HG02970 (cell line): Measurements from ENCODE around the gene PIK3AP1.

Source experiments
- ATAC-seq: cut with Tn5 transposase; IDR thresholded peaks from one replicate; pipeline ENCODE4 v1.9.1; 2021; ENCODE audit warnings: mild to moderate bottlenecking, moderate library complexity, moderate number of reproducible peaks; ENCODE audit not compliant: unreplicated experiment, low FRiP score

The PIK3AP1 gene

GRCh38 chr10:96646751-96647166 is 73.6 kb downstream of the PIK3AP1 start:
- no peak for ATAC-seq

- ATAC-seq = no peak
These were observed 74.0 kb downstream of the PIK3AP1 start for GRCh38 chr10:96646301-96646700.

- ATAC-seq = no peak
These were observed 75.1 kb downstream of the PIK3AP1 start for GRCh38 chr10:96645191-96645721.

- ATAC-seq = no peak
These were observed 76.4 kb downstream of the PIK3AP1 start for GRCh38 chr10:96643920-96644319.

GRCh38 chr10:96642973-96643372 is 77.3 kb downstream of the PIK3AP1 start:
- no peak for ATAC-seq

DNA sequence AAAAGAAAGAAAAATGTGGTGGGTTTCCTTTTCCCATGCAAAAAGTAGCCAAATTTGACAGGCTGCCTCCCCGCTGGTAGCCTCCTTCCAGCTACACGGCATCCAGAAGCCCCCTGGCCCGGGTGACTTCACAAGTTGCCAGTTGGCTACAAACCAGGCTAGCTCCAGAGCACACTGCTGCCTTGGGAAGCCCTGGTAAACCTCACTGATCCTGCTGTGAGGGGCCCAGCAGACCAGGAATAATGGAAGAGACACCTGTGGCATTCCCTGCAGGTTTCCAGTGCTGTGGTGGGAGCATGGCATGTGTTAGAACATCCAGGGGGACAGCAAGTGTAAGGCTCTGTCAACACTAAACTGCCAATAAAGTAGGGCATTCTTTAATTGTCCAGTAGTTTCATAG is 77.8 kb downstream of the PIK3AP1 start:
- no peak for ATAC-seq

GRCh38 chr10:96641396-96642295 is 78.7 kb downstream of the PIK3AP1 start:
- no peak for ATAC-seq

DNA sequence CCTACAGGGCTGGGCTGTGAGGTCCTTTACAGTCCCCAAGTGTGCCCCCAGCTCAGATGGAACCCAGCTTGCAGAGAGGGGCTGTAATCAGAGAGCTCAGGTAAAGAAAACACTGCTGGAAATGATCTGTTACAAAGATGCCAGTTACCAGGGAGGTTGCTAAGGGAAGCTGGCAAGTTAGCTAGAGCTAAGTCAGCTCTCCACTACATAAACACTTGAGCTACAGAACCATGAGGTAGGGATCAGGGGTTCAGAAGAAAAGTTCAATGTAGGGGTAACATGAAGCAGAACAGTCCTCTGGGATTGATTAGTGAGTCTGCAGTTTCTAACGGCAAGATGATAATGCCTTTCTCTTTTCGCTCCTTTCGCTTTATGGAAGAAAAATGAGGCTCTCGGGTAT is 80.4 kb downstream of the PIK3AP1 start:
- ATAC-seq = no peak

GRCh38 chr10:96638696-96639095 is 81.6 kb downstream of the PIK3AP1 start:
- ATAC-seq = no peak

DNA sequence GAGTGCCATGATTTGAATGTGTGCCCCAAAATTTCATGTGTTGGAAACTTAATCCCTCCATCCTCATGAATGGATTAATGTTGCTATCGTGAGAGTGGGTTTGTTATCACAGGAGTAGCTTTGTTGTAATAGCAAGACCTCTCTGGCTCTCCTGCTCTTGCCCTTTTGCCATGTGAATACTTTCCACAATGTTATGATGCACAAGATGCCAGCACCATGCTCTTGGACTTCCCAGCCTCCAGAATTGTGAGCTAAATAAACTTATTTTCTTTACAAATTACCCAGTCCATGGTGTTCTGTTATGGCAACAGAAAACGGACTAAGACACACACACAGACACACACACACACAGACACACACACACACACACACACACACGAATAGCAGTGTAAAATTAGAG is 82.2 kb downstream of the PIK3AP1 start:
- ATAC-seq = no peak

GRCh38 chr10:96637709-96638108 is 82.6 kb downstream of the PIK3AP1 start:
- ATAC-seq = no peak

- no peak for ATAC-seq
These were observed 83.8 kb downstream of the PIK3AP1 start for GRCh38 chr10:96636551-96636950.

GRCh38 chr10:96632974-96633710 is 87.2 kb downstream of the PIK3AP1 start:
- ATAC-seq = no peak

- ATAC-seq = no peak
These were observed 93.0 kb downstream of the PIK3AP1 start for GRCh38 chr10:96627292-96627691.

DNA sequence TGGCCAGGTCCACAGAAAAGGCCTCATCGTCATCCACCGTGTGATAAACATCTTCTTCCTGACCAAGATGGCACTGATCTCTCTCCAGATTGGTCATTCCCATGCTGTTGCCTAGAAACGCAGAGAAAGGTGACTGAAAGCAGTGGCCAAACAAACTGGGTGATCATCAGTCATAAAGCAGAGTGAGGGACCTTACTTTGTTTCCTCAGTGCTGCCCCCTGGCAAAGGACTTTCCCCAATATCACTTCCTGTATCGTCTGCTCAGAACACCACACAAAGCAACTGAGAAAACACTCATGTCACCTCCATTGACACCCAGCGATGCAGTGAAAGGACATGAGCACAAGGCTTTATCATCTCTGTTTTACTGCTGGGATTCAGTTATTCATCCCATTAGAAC is 93.5 kb downstream of the PIK3AP1 start:
- ATAC-seq = no peak

DNA sequence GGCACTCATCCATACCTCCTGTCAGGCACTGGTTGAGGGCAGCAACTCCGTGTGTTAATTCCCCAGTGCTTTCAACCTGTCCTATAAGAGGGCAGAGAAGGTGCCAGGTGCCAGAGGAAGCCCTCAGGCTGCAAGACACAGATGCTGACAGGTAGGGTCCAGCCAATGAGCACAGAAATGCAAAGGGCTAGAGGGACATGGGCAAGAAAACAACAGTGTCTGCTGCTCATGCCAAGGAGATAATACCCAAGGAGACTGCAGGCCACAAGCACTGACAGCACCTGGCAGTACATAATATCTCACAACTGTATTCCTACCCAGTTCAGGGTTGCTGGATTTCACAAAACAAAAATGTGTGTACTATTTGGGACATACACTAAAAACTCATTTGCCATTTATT is 95.1 kb downstream of the PIK3AP1 start:
- no peak for ATAC-seq

DNA sequence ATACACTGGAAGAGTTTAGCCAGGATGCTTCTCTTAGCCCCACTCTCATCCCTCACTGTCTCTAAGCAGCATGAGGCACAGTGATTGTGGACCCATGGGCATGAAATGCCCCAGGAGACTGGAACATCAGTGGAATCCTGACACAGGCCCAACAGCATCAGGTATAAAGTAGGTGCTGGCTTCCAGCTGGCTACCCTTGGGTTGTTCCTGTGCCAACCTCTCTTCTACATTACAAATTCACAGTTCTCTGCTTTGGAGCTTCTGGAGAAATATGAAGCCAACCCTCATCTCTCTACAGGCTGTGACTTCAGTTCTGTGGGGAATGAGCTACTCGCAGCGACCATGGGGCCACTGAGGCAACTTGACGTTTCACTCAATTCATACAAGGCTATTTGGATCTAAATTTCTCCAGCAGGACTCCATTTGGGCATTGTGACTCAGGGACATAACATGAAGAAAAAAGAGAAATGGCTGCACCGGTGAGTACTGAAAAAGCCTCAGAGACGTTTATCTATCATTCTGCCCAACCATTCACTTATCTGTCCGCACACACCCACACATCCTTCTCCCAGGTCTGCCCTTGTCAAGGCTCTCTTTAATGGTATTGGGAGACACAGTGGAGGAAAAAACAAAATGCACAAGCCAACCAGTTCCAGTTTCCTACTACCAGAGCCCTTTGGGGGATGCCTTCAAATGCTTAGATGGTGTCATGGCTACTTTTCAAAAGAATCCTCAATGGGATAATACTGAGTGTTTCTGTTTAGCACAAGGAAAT is 98.1 kb downstream of the PIK3AP1 start:
- no peak for ATAC-seq

DNA sequence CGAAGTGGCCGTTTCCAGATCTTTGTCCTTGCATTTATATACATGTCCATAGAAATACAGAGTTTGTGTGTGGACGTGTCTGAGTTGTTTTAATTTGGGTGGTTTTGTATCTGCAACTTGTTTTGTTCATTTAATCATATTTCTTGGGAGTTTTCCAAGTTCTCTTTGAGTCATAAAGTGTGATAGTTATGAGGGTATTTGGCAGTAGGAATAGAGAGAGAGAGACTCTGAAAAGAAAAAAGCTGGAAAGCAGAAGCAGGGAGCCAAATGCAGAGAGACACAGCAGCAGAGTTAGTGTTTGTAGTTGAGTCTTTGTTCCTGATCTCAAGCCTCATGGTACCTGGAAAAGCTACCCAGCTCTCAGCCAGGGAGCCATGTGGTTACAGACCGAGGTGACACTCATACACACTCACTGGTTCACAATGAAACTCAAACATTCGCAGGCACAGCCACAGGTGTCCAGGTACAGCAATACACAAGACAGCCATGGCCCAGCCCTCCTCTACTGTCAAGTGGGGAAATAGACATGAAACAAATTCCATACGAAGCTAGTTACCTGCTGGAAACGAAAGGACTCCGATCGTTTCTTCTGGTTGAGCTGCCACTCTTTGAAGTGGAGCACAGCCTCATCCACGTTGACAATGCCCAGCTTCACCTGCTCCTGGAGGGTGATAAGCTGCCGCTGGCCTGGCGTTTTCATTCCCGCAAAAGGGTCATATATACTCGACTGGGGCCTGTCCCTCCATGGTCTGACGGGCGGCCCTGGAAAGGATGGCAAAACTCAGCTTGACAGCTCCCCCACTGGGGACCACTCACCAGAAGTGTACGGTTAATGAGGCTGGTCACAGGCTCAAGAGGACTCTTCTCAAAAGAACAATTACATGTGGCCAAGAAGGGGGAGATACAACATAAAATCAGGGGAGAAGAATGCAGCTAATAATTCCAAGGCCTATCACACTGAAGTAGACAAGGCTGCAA is 100.2 kb downstream of the PIK3AP1 start:
- no peak for ATAC-seq

- ATAC-seq = no peak
These were observed 101.2 kb downstream of the PIK3AP1 start for GRCh38 chr10:96619120-96619519.

DNA sequence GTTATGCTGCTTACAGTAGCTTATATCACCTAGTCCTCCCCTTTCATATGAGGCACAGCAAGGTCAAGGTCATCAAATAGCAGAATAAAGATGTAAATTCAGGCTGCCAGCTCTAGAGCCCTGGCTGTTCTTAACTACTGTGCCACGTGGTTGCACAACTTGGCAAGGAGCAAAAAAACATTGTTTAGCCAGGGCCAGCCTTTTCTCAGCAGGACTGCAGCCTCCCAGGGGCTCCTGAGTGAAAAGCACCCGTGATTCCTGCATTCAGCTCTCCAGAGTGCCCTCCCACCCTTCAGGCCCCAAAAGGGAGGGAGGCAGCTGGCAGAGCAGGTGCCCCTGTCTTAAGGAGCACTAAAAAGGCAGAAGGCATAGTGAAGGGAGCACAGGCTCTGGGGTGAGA is 101.7 kb downstream of the PIK3AP1 start:
- no peak for ATAC-seq
